Activated T-helper 2 cell treated with anti-CD3 and anti-CD28 coated beads, Interferon-gamma antibody, Interleukin-2, Interleukin-4, amounts not matched to agents 10 μg/mL and 5 μg/mL and 100 μg/mL, durations not matched to agents 14 hours and 24 hours and 36 hours (primary cell): ENCODE data around the gene ADIPOR2. TPM values are rescaled to one million over a fixed set of nuclear protein-coding genes. Genes with fewer than 3 reads are reported as not detected.

ENCODE experiments used
- DNase-seq: peaks from one replicate; pipeline ENCODE4 v3.0.0; 2021; ENCODE audit warnings: low spot score
- H3K27ac Mint-ChIP-seq: one replicate; pipeline ENCODE4 v1.8.0; 2021; ENCODE audit warnings: mixed read lengths
- H3K27me3 Mint-ChIP-seq: one replicate; pipeline ENCODE4 v1.8.0; 2021; ENCODE audit warnings: low read depth, mixed read lengths
- H3K36me3 Mint-ChIP-seq: one replicate; pipeline ENCODE4 v1.8.0; 2021; ENCODE audit warnings: low read depth, mixed read lengths
- H3K4me1 Mint-ChIP-seq: one replicate; pipeline ENCODE4 v1.8.0; 2021; ENCODE audit warnings: low read depth, mixed read lengths
- H3K4me3 Mint-ChIP-seq: one replicate; pipeline ENCODE4 v1.8.0; 2021; ENCODE audit warnings: low read depth, mild to moderate bottlenecking, moderate library complexity, mixed read lengths
- H3K9me3 Mint-ChIP-seq: one replicate; pipeline ENCODE4 v1.8.0; 2021; ENCODE audit warnings: mixed read lengths
- intact Hi-C: fragments of 100-400 bp; cut with micrococcal nuclease; formaldehyde crosslinking; loops from one replicate; pipeline ENCODE4 v1.15.1; 2023
- total RNA-seq: library from RNA; stranded (reverse); gene quantifications from 2 replicates; pipeline ENCODE4 v1.2.3, GENCODE V29; 2022

The ADIPOR2 gene
- total RNA-seq, 1 donor from 2014 or later = 81.0 TPM

GRCh38 chr12:1760566-1761382 is 69.9 kb downstream of the ADIPOR2 start:
- Mint-ChIP-seq H3K4me3 (no peak overlapping the region), H3K27me3 (no peaks in the 10 kb centered on the region), H3K36me3 (peaks cover 39% of the 10 kb centered on the region), H3K4me1 (peaks cover 7% of the 10 kb centered on the region), H3K27ac (peak overlapping the region; percentile 43), H3K9me3 (no peaks in the 10 kb centered on the region)
- no peak for DNase-seq
- intact Hi-C loops = no loop called here

- intact Hi-C loops = no loop called here
- H3K36me3 Mint-ChIP-seq = peaks cover 34% of the 10 kb centered on the region
- peaks cover 7% of the 10 kb centered on the region for H3K4me1 Mint-ChIP-seq
- no peaks in the 10 kb centered on the region for H3K9me3 Mint-ChIP-seq
- no peak for DNase-seq
- H3K27me3 Mint-ChIP-seq = no peaks in the 10 kb centered on the region
- H3K4me3 Mint-ChIP-seq = no peak overlapping the region
- H3K27ac Mint-ChIP-seq = no peak overlapping the region
Measured at GRCh38 chr12:1761857-1762256, 71.0 kb downstream of the ADIPOR2 start.

DNA sequence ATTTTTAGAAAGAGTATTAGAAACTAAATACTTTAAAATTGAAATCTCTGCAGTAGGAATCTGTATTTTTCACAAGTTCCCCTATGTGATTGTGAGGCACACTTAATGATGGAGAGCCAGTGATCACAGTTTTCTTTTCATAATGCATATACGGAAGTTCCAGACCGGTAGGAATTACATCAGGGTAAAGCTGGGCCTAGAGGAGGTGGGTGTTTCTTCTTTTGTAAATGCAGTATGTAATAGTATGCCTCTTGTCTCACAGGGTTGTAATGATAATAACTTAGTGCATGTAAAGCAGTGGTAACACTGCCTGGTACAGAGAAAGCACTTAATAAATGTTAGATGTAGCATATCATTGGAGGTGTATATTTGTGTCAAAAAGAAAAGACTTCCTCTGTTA is 72.3 kb downstream of the ADIPOR2 start:
- H3K4me3 Mint-ChIP-seq = no peak overlapping the region
- H3K4me1 Mint-ChIP-seq = peaks cover 13% of the 10 kb centered on the region
- no peak for DNase-seq
- peaks cover 24% of the 10 kb centered on the region for H3K36me3 Mint-ChIP-seq
- intact Hi-C loops = no loop called here
- H3K27ac Mint-ChIP-seq = no peak overlapping the region
- no peaks in the 10 kb centered on the region for H3K9me3 Mint-ChIP-seq
- H3K27me3 Mint-ChIP-seq = no peaks in the 10 kb centered on the region

DNA sequence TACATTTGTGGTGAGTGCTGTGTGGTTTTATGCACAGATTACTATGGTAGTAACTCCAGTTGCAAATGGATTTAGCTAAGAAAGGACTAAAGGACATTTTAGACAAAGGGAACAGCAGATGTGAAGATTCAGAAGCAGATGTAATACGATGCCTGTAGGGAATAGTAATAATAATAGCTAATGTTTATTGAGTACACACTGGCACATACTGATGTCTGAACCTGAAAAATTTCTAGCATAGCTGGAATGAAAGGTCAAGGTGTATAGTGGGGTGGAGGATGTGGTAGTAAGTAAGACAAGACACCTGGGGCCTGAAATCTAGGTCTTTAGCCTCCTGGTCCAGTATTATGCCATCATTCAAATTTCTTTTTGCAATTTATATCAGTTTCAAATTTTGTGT is 75.2 kb downstream of the ADIPOR2 start:
- H3K9me3 Mint-ChIP-seq = no peaks in the 10 kb centered on the region
- intact Hi-C loops = no loop called here
- peaks cover 7% of the 10 kb centered on the region for H3K4me1 Mint-ChIP-seq
- H3K27ac Mint-ChIP-seq = no peak overlapping the region
- peaks cover 5% of the 10 kb centered on the region for H3K36me3 Mint-ChIP-seq
- no peak overlapping the region for H3K4me3 Mint-ChIP-seq
- no peak for DNase-seq
- no peaks in the 10 kb centered on the region for H3K27me3 Mint-ChIP-seq

- peaks cover 10% of the 10 kb centered on the region for H3K4me1 Mint-ChIP-seq
- intact Hi-C loops = no loop called here
- no peak overlapping the region for H3K27ac Mint-ChIP-seq
- H3K27me3 Mint-ChIP-seq = no peaks in the 10 kb centered on the region
- no peaks in the 10 kb centered on the region for H3K36me3 Mint-ChIP-seq
- DNase-seq = no peak
- H3K9me3 Mint-ChIP-seq = no peaks in the 10 kb centered on the region
- no peak overlapping the region for H3K4me3 Mint-ChIP-seq
Measured at GRCh38 chr12:1767407-1768090, 76.7 kb downstream of the ADIPOR2 start.

DNA sequence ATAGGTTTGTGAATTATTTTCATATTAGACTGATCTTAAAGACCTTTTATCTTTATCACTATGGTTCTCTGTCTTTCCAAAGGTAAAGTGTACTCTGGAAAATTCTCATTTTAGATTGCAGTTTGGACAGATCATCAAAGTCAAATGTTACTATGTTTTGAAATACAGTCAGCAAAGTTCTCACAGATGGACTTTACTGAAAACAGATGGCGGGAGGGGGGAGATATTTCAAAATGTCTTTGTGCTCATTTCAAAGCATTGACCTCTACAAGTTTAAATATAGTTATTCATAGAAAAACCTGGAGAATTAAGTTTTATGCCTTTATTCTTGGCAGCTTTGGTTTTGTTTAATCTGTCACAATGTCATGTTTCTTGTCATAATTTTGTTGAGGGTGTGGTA is 77.7 kb downstream of the ADIPOR2 start:
- intact Hi-C loops = no loop called here
- no peak overlapping the region for H3K4me3 Mint-ChIP-seq
- no peaks in the 10 kb centered on the region for H3K27me3 Mint-ChIP-seq
- no peak overlapping the region for H3K27ac Mint-ChIP-seq
- peaks cover 9% of the 10 kb centered on the region for H3K36me3 Mint-ChIP-seq
- no peak for DNase-seq
- H3K9me3 Mint-ChIP-seq = no peaks in the 10 kb centered on the region
- peaks cover 12% of the 10 kb centered on the region for H3K4me1 Mint-ChIP-seq

DNA sequence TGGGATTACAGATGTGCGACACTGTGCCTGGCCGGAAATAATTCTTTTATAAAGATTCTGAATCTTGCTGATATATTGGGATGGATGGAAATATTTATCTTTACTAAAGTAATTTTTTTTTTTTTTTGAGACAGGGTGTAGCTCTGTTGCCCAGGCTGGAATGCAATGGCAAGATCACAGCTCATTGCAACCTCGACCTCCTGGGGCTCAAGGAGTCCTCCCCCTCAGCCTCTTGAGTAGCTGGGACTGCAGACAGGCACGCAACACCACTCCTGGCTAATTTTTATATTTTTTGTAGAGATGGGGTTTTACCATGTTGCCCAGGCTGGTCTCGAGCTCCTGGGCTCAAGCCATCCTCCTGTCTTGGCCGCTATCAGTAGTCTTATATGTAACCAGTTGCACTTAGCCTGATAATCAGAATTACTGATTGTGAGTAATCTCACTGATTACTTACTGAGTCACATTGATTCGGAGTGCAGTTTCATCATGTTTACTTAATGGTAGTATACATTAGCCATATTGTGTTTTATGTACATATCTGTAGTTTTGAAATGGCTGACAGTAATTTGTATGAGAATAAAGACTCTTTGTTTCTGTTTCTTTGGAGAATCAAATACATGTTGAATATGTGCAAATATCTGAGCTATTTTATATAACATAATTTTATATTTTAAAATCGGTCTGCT is 79.1 kb downstream of the ADIPOR2 start:
- Mint-ChIP-seq H3K4me1 (peaks cover 14% of the 10 kb centered on the region), H3K36me3 (peaks cover 18% of the 10 kb centered on the region), H3K27ac (no peak overlapping the region), H3K4me3 (no peak overlapping the region), H3K9me3 (no peaks in the 10 kb centered on the region), H3K27me3 (no peaks in the 10 kb centered on the region)
- DNase-seq = no peak
- intact Hi-C loops = no loop called here

DNA sequence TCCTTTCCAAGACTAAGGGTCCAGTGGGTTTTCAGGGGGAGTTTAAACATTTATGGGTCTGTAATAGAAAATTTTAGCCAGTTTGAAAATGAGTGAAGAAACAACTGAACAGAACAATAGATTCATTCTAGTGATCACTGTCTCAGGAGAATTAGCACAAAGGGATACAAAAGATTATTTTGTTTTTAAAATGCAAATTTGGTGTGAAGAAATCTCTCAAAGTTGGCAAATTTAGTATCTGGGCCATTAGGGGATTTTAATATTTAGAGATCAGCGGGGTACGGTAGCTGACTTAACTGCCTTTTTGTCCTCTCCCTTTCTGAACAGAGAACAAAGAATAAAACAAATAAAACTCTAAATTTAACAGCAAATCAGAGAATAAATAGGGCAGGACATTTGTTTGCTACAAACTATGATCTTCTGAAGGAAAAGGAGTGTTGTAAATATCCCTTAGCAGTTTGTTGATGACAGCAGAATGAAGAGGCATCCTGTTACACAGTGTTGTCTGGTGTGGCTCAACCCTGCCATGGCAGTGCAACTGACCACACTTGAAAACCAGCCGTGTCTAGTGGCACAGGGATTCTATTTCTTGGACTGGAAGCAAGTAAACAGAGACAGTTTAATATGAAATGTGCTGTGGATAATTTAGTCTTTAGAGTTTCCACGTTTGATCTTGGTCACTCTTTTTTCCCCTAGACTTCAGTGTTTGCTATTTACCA is 83.2 kb downstream of the ADIPOR2 start:
- H3K4me1 Mint-ChIP-seq = peaks cover 14% of the 10 kb centered on the region
- intact Hi-C loops = no loop called here
- no peaks in the 10 kb centered on the region for H3K27me3 Mint-ChIP-seq
- DNase-seq = no peak
- no peak overlapping the region for H3K4me3 Mint-ChIP-seq
- H3K36me3 Mint-ChIP-seq = peaks cover 44% of the 10 kb centered on the region
- H3K27ac Mint-ChIP-seq = no peak overlapping the region
- H3K9me3 Mint-ChIP-seq = no peaks in the 10 kb centered on the region

DNA sequence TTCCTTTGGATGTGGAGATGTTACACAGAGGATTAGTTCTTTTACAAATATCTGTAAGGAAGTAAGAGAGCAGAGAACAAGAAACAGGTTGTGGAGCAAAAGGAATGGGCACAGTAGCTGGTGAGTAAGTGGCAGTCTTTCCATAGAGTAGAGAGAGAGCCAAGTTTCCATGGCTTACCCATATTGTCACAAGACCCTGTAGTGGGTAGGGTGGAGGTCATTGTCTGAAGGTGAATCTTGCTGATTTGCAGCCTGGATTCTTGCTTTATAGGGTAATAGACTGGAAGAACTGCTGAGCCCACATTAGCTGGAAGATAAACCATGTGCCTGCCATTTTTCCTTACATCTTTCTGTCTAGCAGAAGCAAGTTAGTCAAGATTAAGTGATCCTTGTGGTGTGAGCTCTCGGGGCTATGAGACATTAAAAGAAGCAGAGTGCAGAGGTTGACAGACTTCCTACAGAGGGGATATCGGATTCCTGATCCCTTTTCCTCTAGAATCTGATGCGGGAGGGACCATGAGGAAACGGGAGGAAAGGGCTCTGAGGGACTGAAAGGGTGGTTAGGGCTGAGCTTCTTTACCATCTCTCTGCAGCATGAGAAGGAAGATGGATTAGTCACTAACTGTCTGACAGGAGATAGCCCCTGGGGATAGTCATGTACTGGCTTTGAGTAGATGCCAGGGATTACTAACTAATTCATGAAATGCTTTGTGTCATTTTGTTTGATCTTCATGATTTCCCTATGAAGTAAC is 85.5 kb downstream of the ADIPOR2 start:
- intact Hi-C loops = no loop called here
- Mint-ChIP-seq H3K4me3 (no peak overlapping the region), H3K27me3 (no peaks in the 10 kb centered on the region), H3K27ac (peak overlapping the region; percentile 13), H3K4me1 (peaks cover 13% of the 10 kb centered on the region), H3K9me3 (no peaks in the 10 kb centered on the region), H3K36me3 (peaks cover 57% of the 10 kb centered on the region)
- DNase-seq = no peak

DNA sequence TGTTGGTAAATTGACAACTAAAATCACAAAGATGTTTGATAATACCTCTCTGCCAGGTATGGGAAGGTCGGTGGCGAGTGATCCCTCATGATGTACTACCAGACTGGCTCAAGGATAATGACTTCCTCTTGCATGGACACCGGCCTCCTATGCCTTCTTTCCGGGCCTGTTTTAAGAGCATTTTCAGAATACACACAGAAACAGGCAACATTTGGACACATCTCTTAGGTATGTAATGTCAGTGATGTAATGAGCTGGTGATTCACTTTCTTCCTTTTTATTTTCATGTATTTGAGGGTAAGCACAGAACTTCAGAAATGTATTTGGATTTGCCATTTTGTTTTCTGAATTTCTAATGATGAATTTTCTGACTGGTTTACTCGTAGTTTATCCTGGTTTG is 86.9 kb downstream of the ADIPOR2 start:
- H3K27me3 Mint-ChIP-seq = no peaks in the 10 kb centered on the region
- peaks cover 11% of the 10 kb centered on the region for H3K4me1 Mint-ChIP-seq
- no peak for DNase-seq
- intact Hi-C loops = no loop called here
- no peak overlapping the region for H3K27ac Mint-ChIP-seq
- H3K9me3 Mint-ChIP-seq = no peaks in the 10 kb centered on the region
- H3K4me3 Mint-ChIP-seq = no peak overlapping the region
- peaks cover 56% of the 10 kb centered on the region for H3K36me3 Mint-ChIP-seq

- Mint-ChIP-seq H3K27me3 (no peaks in the 10 kb centered on the region), H3K4me1 (peaks cover 7% of the 10 kb centered on the region), H3K36me3 (peaks cover 52% of the 10 kb centered on the region), H3K27ac (no peak overlapping the region), H3K9me3 (no peaks in the 10 kb centered on the region), H3K4me3 (no peak overlapping the region)
- intact Hi-C loops = no loop called here
- DNase-seq = no peak
Measured at GRCh38 chr12:1778911-1779310, 88.0 kb downstream of the ADIPOR2 start.

DNA sequence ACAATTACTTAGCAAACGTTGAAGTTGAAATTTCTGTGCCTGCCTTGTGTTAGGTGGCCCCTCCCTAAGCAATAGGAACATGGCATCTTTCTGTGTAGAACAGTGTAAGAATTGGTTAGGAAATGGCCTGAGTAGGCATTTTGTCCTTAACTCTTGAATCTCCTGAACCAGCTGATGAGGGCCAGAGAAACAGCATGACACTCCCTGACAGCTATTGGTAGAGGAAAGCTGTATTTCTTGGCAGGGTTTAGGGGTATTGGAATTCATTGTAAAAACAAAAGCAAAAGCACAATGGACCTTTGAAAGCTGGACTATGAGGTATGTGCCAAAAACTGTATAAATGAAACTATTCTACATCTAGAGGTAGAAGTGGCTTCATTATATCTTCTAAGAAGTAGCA is 88.9 kb downstream of the ADIPOR2 start:
- H3K4me3 Mint-ChIP-seq = no peak overlapping the region
- H3K36me3 Mint-ChIP-seq = peaks cover 54% of the 10 kb centered on the region
- H3K9me3 Mint-ChIP-seq = no peaks in the 10 kb centered on the region
- no peak for DNase-seq
- no peaks in the 10 kb centered on the region for H3K27me3 Mint-ChIP-seq
- peaks cover 7% of the 10 kb centered on the region for H3K4me1 Mint-ChIP-seq
- no peak overlapping the region for H3K27ac Mint-ChIP-seq
- intact Hi-C loops = no loop called here
